Non-pigmented ciliary epithelial cell (primary cell): ENCODE measurements around the gene SIRT1.
"Not testable (repeated sequence)": the region's sequence is repeated elsewhere in the genome, so short reads cannot be mapped to it uniquely, and the experiment has no call there.

Experiments
- DNase-seq: peaks from one replicate; pipeline ENCODE4 v3.0.0-alpha.2; 2010; ENCODE audit warnings: low read depth

Gene SIRT1

DNA sequence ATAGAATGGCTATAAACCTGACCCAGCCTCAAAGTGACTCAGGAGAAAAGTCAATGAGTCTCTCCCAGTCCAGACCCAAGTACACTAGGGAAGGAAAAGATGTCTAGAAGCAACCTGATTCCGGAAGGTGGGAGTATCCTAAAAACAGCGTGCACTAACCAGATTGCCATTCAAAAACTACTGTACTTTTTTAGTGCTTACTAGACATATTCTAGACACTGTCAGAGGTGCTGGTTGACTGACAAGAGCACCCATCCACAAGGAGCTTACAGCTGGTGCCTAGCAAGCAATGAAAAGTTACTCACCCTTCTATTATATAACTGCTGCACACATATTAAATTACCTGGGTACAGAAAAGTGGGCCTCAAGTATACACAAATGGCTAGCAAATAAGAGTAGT lies 81.0 kb downstream of the SIRT1 start:
- DNase-seq, result no peak

DNA sequence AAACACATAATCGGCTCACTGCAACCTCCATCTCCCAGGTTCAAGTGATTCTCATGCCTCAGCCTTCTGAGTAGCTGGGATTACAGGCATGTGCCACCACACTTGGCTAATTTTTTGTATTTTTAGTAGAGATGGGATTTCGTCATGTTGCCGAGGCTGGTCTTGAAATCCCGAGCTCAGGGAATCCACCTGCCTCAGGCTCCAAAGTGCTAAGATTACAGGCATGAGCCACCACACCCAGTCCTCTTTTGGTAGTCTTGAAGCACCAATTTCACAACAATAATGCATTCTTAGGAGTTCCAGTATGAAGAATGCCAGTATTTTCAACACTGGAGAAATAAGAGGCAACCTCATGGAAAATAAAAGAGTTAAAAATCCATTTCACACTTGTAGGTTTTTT lies 81.6 kb downstream of the SIRT1 start:
- not testable (repeated sequence) for DNase-seq
